GM18909 (cell line): Measurements from ENCODE around the gene CDH4.

ENCODE experiments used
- ATAC-seq: cut with Tn5 transposase; IDR thresholded peaks from one replicate; pipeline ENCODE4 v1.9.1; 2021; ENCODE audit warnings: mild to moderate bottlenecking; ENCODE audit not compliant: unreplicated experiment, poor library complexity

The CDH4 gene

GRCh38 chr20:61731363-61732181 is 479.5 kb downstream of the CDH4 start:
- no peak for ATAC-seq

- no peak for ATAC-seq
These were observed 480.6 kb downstream of the CDH4 start for GRCh38 chr20:61732511-61733210.

- no peak for ATAC-seq
These were observed 481.2 kb downstream of the CDH4 start for GRCh38 chr20:61733216-61733615.

- no peak for ATAC-seq
These were observed 482.1 kb downstream of the CDH4 start for GRCh38 chr20:61733891-61734732.

- ATAC-seq: no peak
These were observed 482.9 kb downstream of the CDH4 start for GRCh38 chr20:61734733-61735502.

DNA sequence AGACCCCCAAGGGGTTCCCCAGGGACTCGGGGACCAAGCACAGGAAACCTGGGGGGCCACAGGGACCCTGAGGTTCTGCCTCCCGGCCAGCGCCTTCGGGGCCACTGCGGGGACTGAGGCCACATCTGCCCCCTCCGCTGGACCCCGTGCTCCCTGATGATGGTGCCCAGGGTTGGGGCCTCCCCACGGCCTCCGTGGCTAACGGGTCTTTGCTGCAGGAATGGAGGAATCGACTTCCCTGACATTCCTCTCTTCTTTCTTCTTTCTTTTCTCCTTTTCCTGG is 483.4 kb downstream of the CDH4 start:
- no peak for ATAC-seq

DNA sequence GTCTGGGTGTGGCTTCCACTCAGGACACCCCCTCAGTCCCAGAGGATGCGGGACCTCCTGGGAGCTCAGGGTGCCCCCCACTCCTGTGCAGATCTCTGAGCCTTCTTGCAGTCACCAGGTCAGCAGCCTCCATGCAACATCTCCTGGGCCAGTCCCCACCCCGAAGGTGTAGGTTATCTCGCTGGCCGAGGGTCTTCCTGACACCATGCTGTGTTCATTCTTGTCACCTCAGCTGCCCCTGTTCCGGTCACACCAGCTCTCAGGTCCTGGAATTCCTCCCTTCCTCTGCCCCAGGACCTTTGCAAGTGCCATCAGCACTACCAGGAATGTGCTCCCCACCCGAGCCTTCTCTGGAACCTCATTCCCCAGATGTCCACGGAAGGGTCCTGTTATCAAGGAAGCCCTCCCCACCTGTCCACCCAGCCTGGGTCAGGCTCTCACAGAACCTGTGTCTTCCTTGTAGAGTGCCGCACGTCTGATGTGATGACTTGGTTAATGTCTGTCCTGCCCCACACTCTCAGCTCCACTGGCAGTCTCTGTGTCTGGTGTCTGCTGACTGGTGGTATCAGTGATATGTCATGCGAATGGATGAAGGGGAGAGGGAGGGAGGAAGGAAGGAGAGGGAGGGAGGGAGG is 484.1 kb downstream of the CDH4 start:
- ATAC-seq: no peak

GRCh38 chr20:61736751-61737310 is 484.8 kb downstream of the CDH4 start:
- no peak for ATAC-seq

DNA sequence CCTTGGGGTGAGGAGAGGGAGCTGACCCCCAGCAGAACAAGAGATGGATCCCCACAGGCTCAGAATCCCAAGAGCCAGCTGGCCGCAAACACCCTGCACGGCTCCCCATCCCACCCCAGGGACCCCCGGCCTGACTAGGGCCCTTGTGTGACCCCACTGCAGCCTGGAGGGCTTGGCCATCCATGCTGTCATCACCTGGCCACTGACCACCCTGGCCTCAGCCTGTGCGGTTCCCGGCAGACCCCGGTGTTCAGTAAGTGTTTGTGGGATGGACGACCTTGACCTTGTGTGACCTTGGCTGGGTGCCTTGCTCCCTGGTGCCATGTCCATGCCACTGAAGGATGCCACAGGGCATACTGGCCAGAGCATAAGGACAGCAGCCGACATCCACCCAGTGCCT is 485.3 kb downstream of the CDH4 start:
- no peak for ATAC-seq

DNA sequence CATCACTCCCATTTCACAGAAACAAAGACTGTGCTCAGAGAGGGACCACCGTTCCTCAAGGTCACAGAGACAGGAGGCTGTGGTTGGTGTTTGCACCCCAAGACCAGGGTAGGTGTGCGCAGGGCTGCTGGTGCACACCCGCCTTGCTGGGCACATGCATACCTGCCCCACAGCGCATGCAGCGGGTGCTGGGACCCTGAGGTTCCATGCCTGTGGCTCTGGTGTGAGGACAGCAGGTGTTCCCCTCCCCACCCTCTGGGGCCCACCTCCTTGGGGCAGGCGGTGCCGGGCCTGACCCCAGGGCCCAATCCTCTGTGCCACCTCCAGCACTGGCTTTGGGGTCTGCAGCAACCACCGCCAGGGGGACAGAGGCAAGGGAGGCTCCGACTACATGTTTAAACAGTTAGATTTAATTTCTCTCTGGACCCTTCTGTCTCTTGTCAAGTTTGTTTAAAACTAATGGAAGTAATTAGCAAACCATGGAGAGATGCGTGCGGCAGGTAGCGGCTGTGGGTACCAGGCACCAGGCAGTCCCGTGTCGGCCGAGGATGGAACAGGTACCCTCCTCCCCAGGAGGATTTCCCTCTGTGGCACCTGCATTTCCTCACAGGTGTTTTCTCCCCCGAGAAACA is 485.9 kb downstream of the CDH4 start:
- no peak for ATAC-seq

- ATAC-seq: no peak
These were observed 486.6 kb downstream of the CDH4 start for GRCh38 chr20:61738601-61739069.

- ATAC-seq: no peak
These were observed 487.2 kb downstream of the CDH4 start for GRCh38 chr20:61739086-61739831.

- no peak for ATAC-seq
These were observed 487.7 kb downstream of the CDH4 start for GRCh38 chr20:61739832-61740118.

- no peak for ATAC-seq
These were observed 490.2 kb downstream of the CDH4 start for GRCh38 chr20:61742097-61742825.

GRCh38 chr20:61743606-61744005 is 491.5 kb downstream of the CDH4 start:
- ATAC-seq: no peak

- no peak for ATAC-seq
These were observed 492.8 kb downstream of the CDH4 start for GRCh38 chr20:61744691-61745396.

DNA sequence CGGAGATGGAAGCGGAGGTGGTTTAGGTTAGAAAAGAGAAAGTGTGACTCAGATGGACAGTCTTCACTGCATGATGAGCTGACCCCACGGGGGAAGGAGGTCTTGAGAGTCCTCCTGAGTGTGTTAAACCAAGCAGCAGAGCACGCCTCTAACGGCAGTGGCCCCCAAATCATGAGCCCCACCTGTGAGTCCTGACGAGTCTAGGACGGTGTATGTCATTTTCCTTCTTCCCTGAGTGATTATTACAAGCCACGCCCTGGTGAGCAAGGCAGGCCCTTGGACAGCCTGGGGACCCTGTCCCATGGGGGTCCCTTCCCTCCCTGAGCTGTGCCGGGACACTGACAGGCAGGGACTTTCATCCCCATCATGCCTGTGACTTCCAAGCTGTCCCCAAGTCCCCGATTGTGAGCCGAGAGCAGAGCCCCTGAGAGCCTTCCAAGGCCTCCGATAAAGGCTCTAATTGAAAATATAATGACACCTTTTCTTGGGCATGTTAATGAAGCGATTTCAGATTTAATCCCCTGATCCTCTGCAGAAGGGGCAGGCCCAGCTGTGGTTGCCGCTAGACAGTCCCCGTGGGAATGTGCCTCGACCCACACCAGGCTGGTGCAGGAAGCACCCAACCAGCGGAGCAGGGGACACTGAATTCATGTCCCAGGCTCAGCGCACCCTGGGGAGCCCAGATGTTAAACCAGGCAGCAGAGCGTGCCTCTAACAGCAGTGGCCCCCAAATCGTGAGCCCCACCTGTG is 493.5 kb downstream of the CDH4 start:
- ATAC-seq: no peak
